ENCODE measurements around the gene HEBP2. TPM values are rescaled to one million over a fixed set of nuclear protein-coding genes. Genes with fewer than 3 reads are reported as not detected.
A peak's percentile ranks its signal among the peaks of the same experiment; 100 is the strongest.

Gene HEBP2
- total and polyA plus RNA-seq, 2 donors (not counting 3 experiments of a cell fraction or from before 2014, with no cell fraction given) = 22.5 to 75.3 TPM

GRCh38 chr6:138370631-138371451 lies 33.2 kb upstream of the HEBP2 start:
- TF ChIP-seq POLR2AphosphoS5 (IDR thresholded peaks at IDR 0.05; ENCODE audit: insufficient read depth, low read depth, low read length) (no peak), POLR2A (IDR thresholded peaks at IDR 0.05; ENCODE audit: low read depth, low read length) (no peak), MAX (IDR thresholded peaks at IDR 0.05; ENCODE audit: insufficient read depth, insufficient read length) (no peak), MYC (IDR thresholded peaks at IDR 0.05; ENCODE audit: low read depth, low read length) (no peak), CTCF (IDR thresholded peaks at IDR 0.05; ENCODE audit: extremely low read depth in 1 of 2, insufficient read depth in 1 of 2, low read depth in 1 of 2, low read length in 2 of 2) (no peak), FOS (IDR thresholded peaks at IDR 0.05; ENCODE audit: borderline replicate concordance, insufficient read depth, low read length) (no peak), JUN (IDR thresholded peaks at IDR 0.05; ENCODE audit: borderline replicate concordance, insufficient read depth, insufficient read length, low read depth) (no peak), GATA2 (IDR thresholded peaks at IDR 0.05; ENCODE audit: insufficient read depth, insufficient read length, low read depth, low read length) (no peak), EZH2 (IDR thresholded peaks at IDR 0.05; ENCODE audit: borderline replicate concordance, low read depth, low read length, severe bottlenecking) (no peak)
- intact Hi-C loops (cut with micrococcal nuclease) = no loop called here
- no TSS peak for BruUV-seq (replicated peaks)

More at GRCh38 chr6:138370631-138371451, 33.2 kb upstream of the HEBP2 start:
- ChIA-PET POLR2A (interaction anchor here (0.7 kb wide), 1 partner anchor 73 kb away, joined by 4 read pairs; no protein-coding TSS in a partner anchor), CTCF (no interaction called here)
- Histone ChIP-seq H2AFZ (ENCODE audit: low read depth, low read length) (peak overlapping the region; percentile 23), H3K79me2 (ENCODE audit: control insufficient read depth, insufficient read depth, low read length) (no peaks in the 10 kb centered on the region), H4K20me1 (replicated peaks; ENCODE audit: control insufficient read depth, extremely low read depth, insufficient read depth, low read length) (no peaks in the 10 kb centered on the region), H3K36me3 (ENCODE audit: control insufficient read depth in 2 of 2, extremely low read depth in 1 of 2, insufficient read depth in 2 of 2, low read length in 2 of 2) (no peaks in the 10 kb centered on the region), H3K4me2 (ENCODE audit: insufficient read depth, low read length) (no peak overlapping the region), H3K4me1 (ENCODE audit: control insufficient read depth, extremely low read depth, insufficient read depth, low read length) (peaks cover 23% of the 10 kb centered on the region), H3K9ac (replicated peaks; ENCODE audit: extremely low read depth, insufficient read depth, low read length) (no peak overlapping the region), H3K27ac (ENCODE audit: insufficient read depth, low read depth, low read length) (peak overlapping the region; percentile 35), H3K9me1 (replicated peaks; ENCODE audit: control insufficient read depth, extremely low read depth, insufficient read depth, low read length) (no peaks in the 10 kb centered on the region), H3K9me3 (replicated peaks; ENCODE audit: control insufficient read depth, insufficient read depth, low read length) (no peaks in the 10 kb centered on the region), H3K27me3 (ENCODE audit: control insufficient read depth in 2 of 2, insufficient read depth in 2 of 2, low read length in 2 of 2) (no peaks in the 10 kb centered on the region), H3K4me3 (replicated peaks in 1 of 3; ENCODE audit: insufficient read depth in 1 of 3, low read depth in 1 of 3, low read length in 3 of 3) (no peak overlapping the region)
- dilution Hi-C loops (cut with MboI; ENCODE audit: extremely low pct_ligation_motif_present, low sequenced_read_pairs) = no loop called here
- FAIRE-seq (no peak), DNase-seq (ENCODE audit: low read depth, low spot score) (no peak)

Data from endothelial cell of umbilical vein (primary cell).